HEK293T (cell line): Measurements from ENCODE around the gene DNAH7.
"Not testable (repeated sequence)": the region's sequence is repeated elsewhere in the genome, so short reads cannot be mapped to it uniquely, and the experiment has no call there.

Experiments used
- CTCF ChIA-PET: fragments of 350-600 bp; formaldehyde crosslinking; extraction: SDS; loops from one replicate; lab custom pipeline; 2021; ENCODE audit warnings: antibody characterized with exemption, inconsistent platforms; lab: Yijun Ruan, JAX
- POLR2A ChIA-PET: fragments of 350-600 bp; formaldehyde crosslinking; extraction: SDS; loops from one replicate; lab custom pipeline; 2020; ENCODE audit warnings: antibody characterized with exemption, inconsistent platforms; lab: Yijun Ruan, JAX
- DNase-seq: peaks from one replicate; pipeline ENCODE4 v3.0.0; 2012; ENCODE audit warnings: mixed read lengths; ENCODE audit errors: extremely low spot score
- ARNT ChIP-seq: fragments of 450-650 bp; IDR thresholded peaks from 2 replicates; pipeline ENCODE4 v1.6.1; 2017; ENCODE audit warnings: mild to moderate bottlenecking
- BHLHE40 ChIP-seq: fragments of 450-650 bp; IDR thresholded peaks from 2 replicates; pipeline ENCODE4 v1.6.1; 2016; ENCODE audit warnings: mild to moderate bottlenecking, moderate library complexity, borderline replicate concordance
- CTBP1 ChIP-seq: fragments of 450-650 bp; IDR thresholded peaks from 2 replicates; pipeline ENCODE4 v1.6.1; 2016; ENCODE audit warnings: borderline replicate concordance
- ELF4 ChIP-seq: fragments of 450-650 bp; IDR thresholded peaks from 2 replicates; pipeline ENCODE4 v1.6.1; 2017; ENCODE audit warnings: antibody characterized with exemption
- FOXA1 ChIP-seq: fragments of 450-650 bp; IDR thresholded peaks from 2 replicates; pipeline ENCODE4 v1.6.1; 2016; ENCODE audit warnings: mild to moderate bottlenecking
- FOXK2 ChIP-seq: fragments of 450-650 bp; IDR thresholded peaks from 2 replicates; pipeline ENCODE4 v1.6.1; 2016; ENCODE audit warnings: mild to moderate bottlenecking
- FOXM1 ChIP-seq: fragments of 450-650 bp; IDR thresholded peaks from 2 replicates; pipeline ENCODE4 v1.6.1; 2017; ENCODE audit warnings: mild to moderate bottlenecking, borderline replicate concordance
- HDGF ChIP-seq: fragments of 450-650 bp; IDR thresholded peaks from 2 replicates; pipeline ENCODE4 v1.6.1; 2017; ENCODE audit warnings: antibody characterized with exemption, borderline replicate concordance
- L3MBTL2 ChIP-seq: fragments of 450-650 bp; conservative IDR thresholded peaks from 2 replicates; pipeline ENCODE4 v1.6.1; 2016; ENCODE audit warnings: mild to moderate bottlenecking
- LEF1 ChIP-seq: fragments of 450-650 bp; IDR thresholded peaks from 2 replicates; pipeline ENCODE4 v1.6.1; 2017; ENCODE audit warnings: mild to moderate bottlenecking, borderline replicate concordance
- NFRKB ChIP-seq: fragments of 450-650 bp; IDR thresholded peaks from 2 replicates; pipeline ENCODE4 v1.6.1; 2016; ENCODE audit warnings: mild to moderate bottlenecking, moderate library complexity
- SP1 ChIP-seq: fragments of 450-650 bp; IDR thresholded peaks from 2 replicates; pipeline ENCODE4 v1.6.1; 2017
- SUZ12 ChIP-seq: fragments of 450-650 bp; IDR thresholded peaks from 2 replicates; pipeline ENCODE4 v1.6.1; 2016; ENCODE audit warnings: mild to moderate bottlenecking
- TARDBP ChIP-seq: fragments of 450-650 bp; IDR thresholded peaks from 2 replicates; pipeline ENCODE4 v1.6.1; 2016
- ZNF384 ChIP-seq: fragments of 450-650 bp; IDR thresholded peaks from 2 replicates; pipeline ENCODE4 v1.6.1; 2016
- TF ChIP-seq, protein P1 (sequence below): fragments of 450-650 bp; IDR thresholded peaks from 2 replicates; pipeline ENCODE4 v1.6.1; 2016

DNAH7 gene

GRCh38 chr2:195696012-195696411 is 372.6 kb downstream of the DNAH7 start:
- POLR2A ChIA-PET, result no interaction called here
- no peak for DNase-seq
- no peak for TF ChIP-seq ARNT
- TF ChIP-seq SUZ12, result no peak
- no peak for TF ChIP-seq L3MBTL2
- no peak for TF ChIP-seq HDGF
- no peak for TF ChIP-seq CTBP1
- TF ChIP-seq, protein P1, sequence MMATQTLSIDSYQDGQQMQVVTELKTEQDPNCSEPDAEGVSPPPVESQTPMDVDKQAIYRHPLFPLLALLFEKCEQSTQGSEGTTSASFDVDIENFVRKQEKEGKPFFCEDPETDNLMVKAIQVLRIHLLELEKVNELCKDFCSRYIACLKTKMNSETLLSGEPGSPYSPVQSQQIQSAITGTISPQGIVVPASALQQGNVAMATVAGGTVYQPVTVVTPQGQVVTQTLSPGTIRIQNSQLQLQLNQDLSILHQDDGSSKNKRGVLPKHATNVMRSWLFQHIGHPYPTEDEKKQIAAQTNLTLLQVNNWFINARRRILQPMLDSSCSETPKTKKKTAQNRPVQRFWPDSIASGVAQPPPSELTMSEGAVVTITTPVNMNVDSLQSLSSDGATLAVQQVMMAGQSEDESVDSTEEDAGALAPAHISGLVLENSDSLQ, result no peak
- no peak for TF ChIP-seq FOXA1
- TF ChIP-seq FOXK2, result no peak
- no peak for TF ChIP-seq ELF4
- TF ChIP-seq LEF1, result no peak
- TF ChIP-seq TARDBP, result no peak
- TF ChIP-seq BHLHE40, result no peak
- TF ChIP-seq FOXM1, result no peak
- no peak for TF ChIP-seq ZNF384
- TF ChIP-seq SP1, result no peak
- CTCF ChIA-PET, result no interaction called here

DNA sequence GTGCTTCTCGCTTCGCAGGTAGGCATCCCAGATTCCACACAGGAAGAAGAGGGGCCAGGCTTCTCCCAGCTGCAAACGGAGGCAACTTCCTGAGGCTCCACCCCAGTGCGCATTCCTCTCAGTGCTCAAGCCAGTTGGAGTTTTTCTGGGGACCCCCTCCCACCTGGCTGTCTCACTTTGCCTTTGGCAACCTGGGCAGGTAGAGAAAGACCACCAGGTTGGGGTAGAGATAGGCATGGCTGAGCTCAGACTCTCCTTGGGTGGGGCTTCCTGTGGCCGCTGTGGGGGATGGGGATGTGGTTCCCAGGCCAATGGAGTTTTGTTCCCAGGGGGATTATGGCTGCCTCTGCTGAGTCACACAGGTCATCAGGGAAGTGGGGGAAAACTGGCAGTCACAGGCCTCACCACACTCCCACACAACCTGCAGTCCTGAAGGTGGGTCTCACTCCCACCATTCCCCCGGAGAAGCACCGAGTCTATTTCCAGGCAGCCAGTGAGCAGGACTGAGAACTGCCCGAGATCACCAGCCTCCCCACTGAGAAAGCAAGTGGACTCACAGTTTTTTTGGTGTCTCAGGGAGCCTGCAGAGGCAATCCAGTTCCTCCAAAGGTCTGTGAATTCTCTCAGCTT is 373.5 kb downstream of the DNAH7 start:
- DNase-seq, result no peak
- ChIA-PET POLR2A (no interaction called here), CTCF (no interaction called here)
- TF ChIP-seq FOXK2, result no peak
- no peak for TF ChIP-seq NFRKB
- no peak for TF ChIP-seq FOXM1
- no peak for TF ChIP-seq SP1
- TF ChIP-seq, protein P1, result no peak
- TF ChIP-seq ARNT, result no peak
- no peak for TF ChIP-seq BHLHE40
- TF ChIP-seq ELF4, result no peak
- TF ChIP-seq L3MBTL2, result no peak
- no peak for TF ChIP-seq HDGF
- TF ChIP-seq LEF1, result no peak
- no peak for TF ChIP-seq TARDBP
- no peak for TF ChIP-seq CTBP1

GRCh38 chr2:195694553-195694952 is 374.1 kb downstream of the DNAH7 start:
- ChIA-PET POLR2A (no interaction called here), CTCF (no interaction called here)
- peak; percentile 24 for DNase-seq
- TF ChIP-seq NFRKB, result no peak
- no peak for TF ChIP-seq LEF1
- no peak for TF ChIP-seq ARNT
- TF ChIP-seq FOXK2, result no peak

GRCh38 chr2:195692531-195692930 is 376.1 kb downstream of the DNAH7 start:
- POLR2A ChIA-PET, CTCF ChIA-PET, DNase-seq: not testable (repeated sequence)
